NOMO-1 treated with dmso at 0.1 percent for 144 hours (cell line): ENCODE results near the gene LIF.
A peak's percentile ranks its signal among the peaks of the same experiment; 100 is the strongest.

Experiments
- DNase-seq: peaks from one replicate; lab custom pipeline; 2025; ENCODE audit not compliant: unreplicated experiment; lab: John Stamatoyannopoulos, UW

LIF gene

DNA sequence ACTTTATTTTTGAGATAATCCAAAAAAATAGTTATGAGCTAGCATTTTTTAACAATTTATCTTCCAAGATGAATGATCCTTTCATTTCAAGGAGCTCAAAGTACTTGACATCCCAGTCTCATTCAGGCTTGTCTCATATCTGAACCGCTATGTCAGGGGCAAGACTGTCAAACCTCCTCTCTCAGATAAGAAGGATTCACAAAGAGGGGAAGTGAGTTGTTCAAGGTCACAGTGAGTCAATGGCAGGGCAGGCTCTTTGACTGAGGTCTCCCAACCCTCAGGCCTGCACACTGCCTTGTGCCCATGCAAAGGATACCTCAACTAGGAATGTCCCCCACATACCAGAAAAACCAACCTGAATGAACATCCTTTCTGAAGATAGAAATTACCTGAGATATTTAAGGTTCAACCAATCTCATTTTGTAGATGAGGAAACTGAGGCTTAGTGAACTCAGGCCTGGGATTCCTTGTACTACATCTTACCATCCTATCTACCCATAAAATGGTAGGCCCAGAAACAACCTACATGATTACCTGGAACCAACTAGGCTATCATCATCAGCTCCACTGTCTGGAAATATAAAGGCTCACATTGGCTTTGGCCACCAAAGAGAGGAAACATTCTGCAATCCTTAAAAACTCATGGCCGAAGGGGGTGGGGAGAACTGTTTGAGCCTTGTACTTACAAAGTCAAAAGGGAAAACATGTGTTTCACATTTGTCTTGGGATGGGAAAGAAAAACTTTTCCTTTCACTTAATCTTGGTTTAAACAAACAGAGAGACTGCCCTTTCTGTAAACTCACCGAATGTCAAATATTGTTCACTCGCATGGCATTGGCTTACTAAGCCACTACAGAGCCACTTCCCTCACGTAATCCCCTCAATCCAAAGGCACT is 51.1 kb downstream of the LIF start:
- peak; percentile 3 for DNase-seq

GRCh38 chr22:30193031-30193775 is 53.4 kb downstream of the LIF start:
- DNase-seq = peak; percentile 36

GRCh38 chr22:30192427-30192826 is 54.1 kb downstream of the LIF start:
- no peak for DNase-seq

GRCh38 chr22:30191040-30191701 is 55.4 kb downstream of the LIF start:
- no peak for DNase-seq

GRCh38 chr22:30190574-30190973 is 56.0 kb downstream of the LIF start:
- DNase-seq = no peak
